ENCODE data around the gene TAS2R8.

GRCh38 chr12:10794222-10794621, 12.9 kb downstream of the TAS2R8 start:
- no peak for TF ChIP-seq CTCF (conservative IDR thresholded peaks at IDR 0.05)
- TF ChIP-seq EZH2 (IDR thresholded peaks at IDR 0.05; ENCODE audit: low read depth): no peak
